ENCODE results near the gene VSTM4. TPM values are rescaled to one million over a fixed set of nuclear protein-coding genes. Genes with fewer than 3 reads are reported as not detected.

The VSTM4 gene
- total and polyA plus RNA-seq, 2 experiments from 2014 or later = 0.21 to 0.66 TPM

GRCh38 chr10:49093922-49094321 lies 21.4 kb downstream of the VSTM4 start:
- no peaks in the 10 kb centered on the region for H3K27me3 ChIP-seq (ENCODE audit: insufficient read depth)
- TF ChIP-seq POLR2AphosphoS5 (IDR thresholded peaks at IDR 0.05; ENCODE audit: low read depth) (no peak), JUNB (IDR thresholded peaks at IDR 0.05; ENCODE audit: unreplicated experiment) (no peak)
- TF ChIP-seq, protein P1, sequence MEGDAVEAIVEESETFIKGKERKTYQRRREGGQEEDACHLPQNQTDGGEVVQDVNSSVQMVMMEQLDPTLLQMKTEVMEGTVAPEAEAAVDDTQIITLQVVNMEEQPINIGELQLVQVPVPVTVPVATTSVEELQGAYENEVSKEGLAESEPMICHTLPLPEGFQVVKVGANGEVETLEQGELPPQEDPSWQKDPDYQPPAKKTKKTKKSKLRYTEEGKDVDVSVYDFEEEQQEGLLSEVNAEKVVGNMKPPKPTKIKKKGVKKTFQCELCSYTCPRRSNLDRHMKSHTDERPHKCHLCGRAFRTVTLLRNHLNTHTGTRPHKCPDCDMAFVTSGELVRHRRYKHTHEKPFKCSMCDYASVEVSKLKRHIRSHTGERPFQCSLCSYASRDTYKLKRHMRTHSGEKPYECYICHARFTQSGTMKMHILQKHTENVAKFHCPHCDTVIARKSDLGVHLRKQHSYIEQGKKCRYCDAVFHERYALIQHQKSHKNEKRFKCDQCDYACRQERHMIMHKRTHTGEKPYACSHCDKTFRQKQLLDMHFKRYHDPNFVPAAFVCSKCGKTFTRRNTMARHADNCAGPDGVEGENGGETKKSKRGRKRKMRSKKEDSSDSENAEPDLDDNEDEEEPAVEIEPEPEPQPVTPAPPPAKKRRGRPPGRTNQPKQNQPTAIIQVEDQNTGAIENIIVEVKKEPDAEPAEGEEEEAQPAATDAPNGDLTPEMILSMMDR (conservative IDR thresholded peaks at IDR 0.05; ENCODE audit: low read depth in 2 of 2) = no peak
- H3K4me3 ChIP-seq = no peak overlapping the region
- Mint-ChIP-seq H3K36me3 (ENCODE audit: low read depth) (no peaks in the 10 kb centered on the region; the same call in 2 of the 3 replicates), H3K9me3 (no peaks in the 10 kb centered on the region), H3K4me1 (peaks cover 5% of the 10 kb centered on the region), H3K4me3 (no peak overlapping the region), H3K27me3 (ENCODE audit: insufficient read depth, low read depth, poor library complexity) (peaks cover 4% of the 10 kb centered on the region), H3K27ac (no peak overlapping the region)
- H3K36me3 ChIP-seq (ENCODE audit: insufficient read depth) = no peaks in the 10 kb centered on the region
- no peaks in the 10 kb centered on the region for H3K4me1 ChIP-seq (ENCODE audit: insufficient read depth)
- no peak overlapping the region for H3K4me2 ChIP-seq
- no peaks in the 10 kb centered on the region for H4K20me1 ChIP-seq (replicated peaks; ENCODE audit: insufficient read depth)
- H3K9me2 ChIP-seq (ENCODE audit: insufficient read depth) = no peaks in the 10 kb centered on the region
- no peaks in the 10 kb centered on the region for H3F3A ChIP-seq (replicated peaks; ENCODE audit: low read depth)
- no peak overlapping the region for H3K27ac ChIP-seq (ENCODE audit: low read depth)
- no peaks in the 10 kb centered on the region for H3K79me2 ChIP-seq (replicated peaks; ENCODE audit: insufficient read depth)
- ATAC-seq (no peak), DNase-seq (ENCODE audit: low spot score) (no peak)
- H2AFZ ChIP-seq = no peak overlapping the region

- Histone ChIP-seq H3K4me1 (ENCODE audit: insufficient read depth) (no peaks in the 10 kb centered on the region), H3K36me3 (ENCODE audit: insufficient read depth) (no peaks in the 10 kb centered on the region), H3K4me2 (no peak overlapping the region), H2AFZ (no peak overlapping the region), H3K27me3 (ENCODE audit: insufficient read depth) (no peaks in the 10 kb centered on the region), H4K20me1 (replicated peaks; ENCODE audit: insufficient read depth) (no peaks in the 10 kb centered on the region), H3K4me3 (no peak overlapping the region), H3F3A (replicated peaks; ENCODE audit: low read depth) (no peaks in the 10 kb centered on the region), H3K79me2 (replicated peaks; ENCODE audit: insufficient read depth) (no peaks in the 10 kb centered on the region), H3K9me2 (ENCODE audit: insufficient read depth) (no peaks in the 10 kb centered on the region), H3K27ac (ENCODE audit: low read depth) (no peak overlapping the region)
- DNase-seq (ENCODE audit: low spot score) (no peak), ATAC-seq (no peak)
- H3K9me3 Mint-ChIP-seq = peaks cover 2% of the 10 kb centered on the region; the same call in 2 of the 3 replicates
- H3K4me1 Mint-ChIP-seq = peaks cover 4% of the 10 kb centered on the region; the same call in 2 of the 3 replicates
- H3K4me3 Mint-ChIP-seq = no peak overlapping the region
- H3K27ac Mint-ChIP-seq = no peak overlapping the region
- H3K36me3 Mint-ChIP-seq (ENCODE audit: low read depth) = no peaks in the 10 kb centered on the region; the same call in 2 of the 3 replicates
- no peak for TF ChIP-seq EZH2phosphoT487 (IDR thresholded peaks at IDR 0.05; ENCODE audit: unreplicated experiment)
- H3K27me3 Mint-ChIP-seq (ENCODE audit: insufficient read depth, low read depth, poor library complexity) = peaks cover 4% of the 10 kb centered on the region
These were observed 22.8 kb downstream of the VSTM4 start for GRCh38 chr10:49092477-49092876.

- Histone ChIP-seq H3F3A (replicated peaks; ENCODE audit: low read depth) (no peaks in the 10 kb centered on the region), H3K4me1 (ENCODE audit: insufficient read depth) (no peaks in the 10 kb centered on the region), H4K20me1 (replicated peaks; ENCODE audit: insufficient read depth) (no peaks in the 10 kb centered on the region), H3K36me3 (ENCODE audit: insufficient read depth) (no peaks in the 10 kb centered on the region), H3K9me2 (ENCODE audit: insufficient read depth) (no peaks in the 10 kb centered on the region), H3K27me3 (ENCODE audit: insufficient read depth) (no peaks in the 10 kb centered on the region), H2AFZ (no peak overlapping the region), H3K27ac (ENCODE audit: low read depth) (no peak overlapping the region), H3K79me2 (replicated peaks; ENCODE audit: insufficient read depth) (no peaks in the 10 kb centered on the region), H3K4me2 (no peak overlapping the region), H3K4me3 (no peak overlapping the region)
- no peak overlapping the region for H3K27ac Mint-ChIP-seq
- ATAC-seq (no peak), DNase-seq (ENCODE audit: low spot score) (no peak)
- H3K36me3 Mint-ChIP-seq (ENCODE audit: low read depth) = peaks cover 4% of the 10 kb centered on the region; the same call in 2 of the 3 replicates
- H3K9me3 Mint-ChIP-seq = peaks cover 10% of the 10 kb centered on the region; the same call in 2 of the 3 replicates
- peaks cover 4% of the 10 kb centered on the region; the same call in 2 of the 3 replicates for H3K4me1 Mint-ChIP-seq
- no peak overlapping the region for H3K4me3 Mint-ChIP-seq
- H3K27me3 Mint-ChIP-seq (ENCODE audit: insufficient read depth, low read depth, poor library complexity) = peaks cover 4% of the 10 kb centered on the region
- TF ChIP-seq POLR2AphosphoS5 (IDR thresholded peaks at IDR 0.05; ENCODE audit: low read depth) (no peak), EZH2 (IDR thresholded peaks at IDR 0.05; ENCODE audit: low read depth, unreplicated experiment) (no peak), ZNF331 (CRISPR knock-in tag; IDR thresholded peaks at IDR 0.05; ENCODE audit: low read depth) (no peak), ZNF114 (CRISPR knock-in tag; IDR thresholded peaks at IDR 0.05) (no peak)
- TF ChIP-seq, protein P2, sequence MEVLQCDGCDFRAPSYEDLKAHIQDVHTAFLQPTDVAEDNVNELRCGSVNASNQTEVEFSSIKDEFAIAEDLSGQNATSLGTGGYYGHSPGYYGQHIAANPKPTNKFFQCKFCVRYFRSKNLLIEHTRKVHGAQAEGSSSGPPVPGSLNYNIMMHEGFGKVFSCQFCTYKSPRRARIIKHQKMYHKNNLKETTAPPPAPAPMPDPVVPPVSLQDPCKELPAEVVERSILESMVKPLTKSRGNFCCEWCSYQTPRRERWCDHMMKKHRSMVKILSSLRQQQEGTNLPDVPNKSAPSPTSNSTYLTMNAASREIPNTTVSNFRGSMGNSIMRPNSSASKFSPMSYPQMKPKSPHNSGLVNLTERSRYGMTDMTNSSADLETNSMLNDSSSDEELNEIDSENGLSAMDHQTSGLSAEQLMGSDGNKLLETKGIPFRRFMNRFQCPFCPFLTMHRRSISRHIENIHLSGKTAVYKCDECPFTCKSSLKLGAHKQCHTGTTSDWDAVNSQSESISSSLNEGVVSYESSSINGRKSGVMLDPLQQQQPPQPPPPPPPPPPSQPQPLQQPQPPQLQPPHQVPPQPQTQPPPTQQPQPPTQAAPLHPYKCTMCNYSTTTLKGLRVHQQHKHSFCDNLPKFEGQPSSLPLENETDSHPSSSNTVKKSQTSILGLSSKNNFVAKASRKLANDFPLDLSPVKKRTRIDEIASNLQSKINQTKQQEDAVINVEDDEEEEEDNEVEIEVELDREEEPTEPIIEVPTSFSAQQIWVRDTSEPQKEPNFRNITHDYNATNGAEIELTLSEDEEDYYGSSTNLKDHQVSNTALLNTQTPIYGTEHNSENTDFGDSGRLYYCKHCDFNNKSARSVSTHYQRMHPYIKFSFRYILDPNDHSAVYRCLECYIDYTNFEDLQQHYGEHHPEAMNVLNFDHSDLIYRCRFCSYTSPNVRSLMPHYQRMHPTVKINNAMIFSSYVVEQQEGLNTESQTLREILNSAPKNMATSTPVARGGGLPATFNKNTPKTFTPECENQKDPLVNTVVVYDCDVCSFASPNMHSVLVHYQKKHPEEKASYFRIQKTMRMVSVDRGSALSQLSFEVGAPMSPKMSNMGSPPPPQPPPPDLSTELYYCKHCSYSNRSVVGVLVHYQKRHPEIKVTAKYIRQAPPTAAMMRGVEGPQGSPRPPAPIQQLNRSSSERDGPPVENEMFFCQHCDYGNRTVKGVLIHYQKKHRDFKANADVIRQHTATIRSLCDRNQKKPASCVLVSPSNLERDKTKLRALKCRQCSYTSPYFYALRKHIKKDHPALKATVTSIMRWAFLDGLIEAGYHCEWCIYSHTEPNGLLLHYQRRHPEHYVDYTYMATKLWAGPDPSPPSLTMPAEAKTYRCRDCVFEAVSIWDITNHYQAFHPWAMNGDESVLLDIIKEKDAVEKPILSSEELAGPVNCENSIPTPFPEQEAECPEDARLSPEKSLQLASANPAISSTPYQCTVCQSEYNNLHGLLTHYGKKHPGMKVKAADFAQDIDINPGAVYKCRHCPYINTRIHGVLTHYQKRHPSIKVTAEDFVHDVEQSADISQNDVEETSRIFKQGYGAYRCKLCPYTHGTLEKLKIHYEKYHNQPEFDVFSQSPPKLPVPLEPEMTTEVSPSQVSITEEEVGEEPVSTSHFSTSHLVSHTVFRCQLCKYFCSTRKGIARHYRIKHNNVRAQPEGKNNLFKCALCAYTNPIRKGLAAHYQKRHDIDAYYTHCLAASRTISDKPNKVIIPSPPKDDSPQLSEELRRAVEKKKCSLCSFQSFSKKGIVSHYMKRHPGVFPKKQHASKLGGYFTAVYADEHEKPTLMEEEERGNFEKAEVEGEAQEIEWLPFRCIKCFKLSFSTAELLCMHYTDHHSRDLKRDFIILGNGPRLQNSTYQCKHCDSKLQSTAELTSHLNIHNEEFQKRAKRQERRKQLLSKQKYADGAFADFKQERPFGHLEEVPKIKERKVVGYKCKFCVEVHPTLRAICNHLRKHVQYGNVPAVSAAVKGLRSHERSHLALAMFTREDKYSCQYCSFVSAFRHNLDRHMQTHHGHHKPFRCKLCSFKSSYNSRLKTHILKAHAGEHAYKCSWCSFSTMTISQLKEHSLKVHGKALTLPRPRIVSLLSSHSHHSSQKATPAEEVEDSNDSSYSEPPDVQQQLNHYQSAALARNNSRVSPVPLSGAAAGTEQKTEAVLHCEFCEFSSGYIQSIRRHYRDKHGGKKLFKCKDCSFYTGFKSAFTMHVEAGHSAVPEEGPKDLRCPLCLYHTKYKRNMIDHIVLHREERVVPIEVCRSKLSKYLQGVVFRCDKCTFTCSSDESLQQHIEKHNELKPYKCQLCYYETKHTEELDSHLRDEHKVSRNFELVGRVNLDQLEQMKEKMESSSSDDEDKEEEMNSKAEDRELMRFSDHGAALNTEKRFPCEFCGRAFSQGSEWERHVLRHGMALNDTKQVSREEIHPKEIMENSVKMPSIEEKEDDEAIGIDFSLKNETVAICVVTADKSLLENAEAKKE (CRISPR knock-in tag; IDR thresholded peaks at IDR 0.05) = no peak
These were observed 23.7 kb downstream of the VSTM4 start for GRCh38 chr10:49091450-49092210.

Measured in GM23338 (cell line).